ENCODE data around the gene TICAM2.

DNA sequence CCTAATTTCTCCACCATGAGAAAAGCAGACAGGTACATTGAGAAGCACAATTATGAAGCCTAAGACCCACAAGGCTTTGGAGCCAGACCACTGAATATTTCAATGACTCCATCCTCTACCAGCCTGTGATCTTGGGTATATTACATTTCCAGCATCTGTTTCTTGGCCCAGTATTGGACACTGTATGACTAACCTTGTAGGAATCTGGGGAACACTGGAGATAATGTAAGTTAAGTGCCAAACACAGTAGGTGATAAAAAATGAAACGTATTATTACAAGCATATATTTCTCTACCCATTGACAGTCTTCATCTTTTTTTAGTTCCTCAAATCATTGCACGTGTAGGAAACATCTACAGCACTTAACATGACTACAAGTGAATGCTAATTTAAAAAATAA lies 29.1 kb downstream of the TICAM2 start:
- TF ChIP-seq, protein P1, sequence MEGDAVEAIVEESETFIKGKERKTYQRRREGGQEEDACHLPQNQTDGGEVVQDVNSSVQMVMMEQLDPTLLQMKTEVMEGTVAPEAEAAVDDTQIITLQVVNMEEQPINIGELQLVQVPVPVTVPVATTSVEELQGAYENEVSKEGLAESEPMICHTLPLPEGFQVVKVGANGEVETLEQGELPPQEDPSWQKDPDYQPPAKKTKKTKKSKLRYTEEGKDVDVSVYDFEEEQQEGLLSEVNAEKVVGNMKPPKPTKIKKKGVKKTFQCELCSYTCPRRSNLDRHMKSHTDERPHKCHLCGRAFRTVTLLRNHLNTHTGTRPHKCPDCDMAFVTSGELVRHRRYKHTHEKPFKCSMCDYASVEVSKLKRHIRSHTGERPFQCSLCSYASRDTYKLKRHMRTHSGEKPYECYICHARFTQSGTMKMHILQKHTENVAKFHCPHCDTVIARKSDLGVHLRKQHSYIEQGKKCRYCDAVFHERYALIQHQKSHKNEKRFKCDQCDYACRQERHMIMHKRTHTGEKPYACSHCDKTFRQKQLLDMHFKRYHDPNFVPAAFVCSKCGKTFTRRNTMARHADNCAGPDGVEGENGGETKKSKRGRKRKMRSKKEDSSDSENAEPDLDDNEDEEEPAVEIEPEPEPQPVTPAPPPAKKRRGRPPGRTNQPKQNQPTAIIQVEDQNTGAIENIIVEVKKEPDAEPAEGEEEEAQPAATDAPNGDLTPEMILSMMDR (IDR thresholded peaks at IDR 0.05), result no peak
- TF ChIP-seq POLR2A (IDR thresholded peaks at IDR 0.05), result no peak
